Activated CD8-positive, alpha-beta memory T cell treated with anti-CD3 and anti-CD28 coated beads for 1 hour (primary cell): Measurements from ENCODE around the gene SCYL3.
"Not testable (repeated sequence)": the region's sequence is repeated elsewhere in the genome, so short reads cannot be mapped to it uniquely, and the experiment has no call there.

ENCODE experiments used
- DNase-seq, 2 donors: peaks; one replicate each; pipeline ENCODE4 v3.0.0-alpha.2; 2020; ENCODE audit warnings: low read depth in 1 of 2; ENCODE audit errors: extremely low read depth in 1 of 2

The SCYL3 gene

GRCh38 chr1:169893645-169894423 lies at the start of gene SCYL3:
TSS of gene SCYL3 (minus strand) at chr1:169893896. CDS start at chr1:169888840, 5,056 bp downstream.
- DNase-seq = peak; percentile 73 to 84

GRCh38 chr1:169941982-169942830 lies 48.5 kb upstream of the SCYL3 start:
- DNase-seq = no peak

- DNase-seq = no peak
Observed at GRCh38 chr1:169933984-169934725, 40.5 kb upstream of the SCYL3 start.

GRCh38 chr1:169931795-169932231 lies 38.1 kb upstream of the SCYL3 start:
- DNase-seq = no peak

- DNase-seq = no peak
Observed at GRCh38 chr1:169929210-169929526, 35.5 kb upstream of the SCYL3 start.

GRCh38 chr1:169928438-169929209 lies 34.9 kb upstream of the SCYL3 start:
- DNase-seq = no peak

- no peak for DNase-seq
Observed at GRCh38 chr1:169925505-169926482, 32.1 kb upstream of the SCYL3 start.

- no peak for DNase-seq
Observed at GRCh38 chr1:169924829-169925228, 31.1 kb upstream of the SCYL3 start.

- no peak for DNase-seq
Observed at GRCh38 chr1:169924063-169924462, 30.4 kb upstream of the SCYL3 start.

GRCh38 chr1:169921080-169921479 lies 27.4 kb upstream of the SCYL3 start:
- no peak for DNase-seq

GRCh38 chr1:169918927-169919326 lies 25.2 kb upstream of the SCYL3 start:
- no peak for DNase-seq

- DNase-seq = not testable (repeated sequence)
Observed at GRCh38 chr1:169918220-169918619, 24.5 kb upstream of the SCYL3 start.

- no peak for DNase-seq
Observed at GRCh38 chr1:169915150-169915549, 21.5 kb upstream of the SCYL3 start.

GRCh38 chr1:169914531-169914930 lies 20.8 kb upstream of the SCYL3 start:
- DNase-seq = no peak

- DNase-seq = no peak
Observed at GRCh38 chr1:169909499-169909898, 15.8 kb upstream of the SCYL3 start.

- no peak for DNase-seq
Observed at GRCh38 chr1:169906938-169907337, 13.2 kb upstream of the SCYL3 start.

GRCh38 chr1:169904834-169905233 lies 11.1 kb upstream of the SCYL3 start:
- no peak for DNase-seq

- DNase-seq = no peak
Observed at GRCh38 chr1:169902751-169903150, 9.1 kb upstream of the SCYL3 start.

- no peak for DNase-seq
Observed at GRCh38 chr1:169901115-169901514, 7.4 kb upstream of the SCYL3 start.
